GM23338 (cell line): ENCODE results near the gene TMEM271.

ENCODE experiments used
- CREB1 ChIP-seq: fragments of 250-450 bp; sonication (Bioruptor Pico); IDR thresholded peaks from 2 replicates; pipeline ENCODE4 v1.5.0; 2020; ENCODE audit warnings: low read depth, mild to moderate bottlenecking, moderate library complexity
- EZH2 ChIP-seq: fragments of 200-600 bp; sonication (generic); IDR thresholded peaks from one replicate; pipeline ENCODE4 v1.8.0; 2017; ENCODE audit warnings: antibody characterized with exemption, mild to moderate bottlenecking, low read depth; ENCODE audit not compliant: unreplicated experiment
- EZH2phosphoT487 ChIP-seq: fragments of 200-600 bp; sonication (generic); IDR thresholded peaks from one replicate; pipeline ENCODE4 v1.8.1; 2018; ENCODE audit warnings: antibody characterized with exemption; ENCODE audit not compliant: unreplicated experiment
- JUNB ChIP-seq: IDR thresholded peaks from one replicate; pipeline ENCODE4 v1.6.1; 2016; ENCODE audit warnings: antibody characterized with exemption; ENCODE audit not compliant: unreplicated experiment
- NANOG ChIP-seq: IDR thresholded peaks from 2 replicates; pipeline ENCODE4 v1.6.1; 2016; ENCODE audit warnings: antibody characterized with exemption, borderline replicate concordance
- POLR2AphosphoS5 ChIP-seq: IDR thresholded peaks from 2 replicates; pipeline ENCODE4 v1.6.1; 2016; ENCODE audit warnings: antibody characterized with exemption, low read depth
- STAT1 ChIP-seq: IDR thresholded peaks from one replicate; pipeline ENCODE4 v1.6.1; 2016; ENCODE audit warnings: antibody characterized with exemption; ENCODE audit not compliant: unreplicated experiment
- ZNF114 ChIP-seq: fragments of 250-450 bp; sonication (Bioruptor Pico); IDR thresholded peaks from 2 replicates; pipeline ENCODE4 v1.5.0; 2020; ENCODE audit warnings: mild to moderate bottlenecking, moderate library complexity
- ZNF331 ChIP-seq: fragments of 250-450 bp; sonication (Bioruptor Pico); IDR thresholded peaks from 2 replicates; pipeline ENCODE4 v1.5.0; 2020; ENCODE audit warnings: low read depth, mild to moderate bottlenecking, moderate library complexity
- TF ChIP-seq, protein P1 (sequence below), 2 experiments: fragments of 200-600 bp in 1 of 2; sonication (generic) in 1 of 2; conservative IDR thresholded peaks; 2 replicates each; pipeline versions ENCODE4 v1.5.1 to v1.6.1; 2016 to 2017; ENCODE audit warnings: antibody characterized with exemption in 2 of 2, low read depth in 2 of 2, mild to moderate bottlenecking in 2 of 2, moderate library complexity in 1 of 2
- TF ChIP-seq, protein P2 (sequence below): IDR thresholded peaks from one replicate; pipeline ENCODE4 v1.6.1; 2018; ENCODE audit warnings: antibody characterized with exemption; ENCODE audit not compliant: unreplicated experiment
- TF ChIP-seq, protein P3 (sequence below): IDR thresholded peaks from 2 replicates; pipeline ENCODE4 v1.6.1; 2016; ENCODE audit warnings: antibody characterized with exemption
- TF ChIP-seq, protein P4 (sequence below): fragments of 250-450 bp; sonication (Bioruptor Pico); IDR thresholded peaks from 2 replicates; pipeline ENCODE4 v1.5.0; 2020; ENCODE audit warnings: mild to moderate bottlenecking, moderate library complexity

DNA sequence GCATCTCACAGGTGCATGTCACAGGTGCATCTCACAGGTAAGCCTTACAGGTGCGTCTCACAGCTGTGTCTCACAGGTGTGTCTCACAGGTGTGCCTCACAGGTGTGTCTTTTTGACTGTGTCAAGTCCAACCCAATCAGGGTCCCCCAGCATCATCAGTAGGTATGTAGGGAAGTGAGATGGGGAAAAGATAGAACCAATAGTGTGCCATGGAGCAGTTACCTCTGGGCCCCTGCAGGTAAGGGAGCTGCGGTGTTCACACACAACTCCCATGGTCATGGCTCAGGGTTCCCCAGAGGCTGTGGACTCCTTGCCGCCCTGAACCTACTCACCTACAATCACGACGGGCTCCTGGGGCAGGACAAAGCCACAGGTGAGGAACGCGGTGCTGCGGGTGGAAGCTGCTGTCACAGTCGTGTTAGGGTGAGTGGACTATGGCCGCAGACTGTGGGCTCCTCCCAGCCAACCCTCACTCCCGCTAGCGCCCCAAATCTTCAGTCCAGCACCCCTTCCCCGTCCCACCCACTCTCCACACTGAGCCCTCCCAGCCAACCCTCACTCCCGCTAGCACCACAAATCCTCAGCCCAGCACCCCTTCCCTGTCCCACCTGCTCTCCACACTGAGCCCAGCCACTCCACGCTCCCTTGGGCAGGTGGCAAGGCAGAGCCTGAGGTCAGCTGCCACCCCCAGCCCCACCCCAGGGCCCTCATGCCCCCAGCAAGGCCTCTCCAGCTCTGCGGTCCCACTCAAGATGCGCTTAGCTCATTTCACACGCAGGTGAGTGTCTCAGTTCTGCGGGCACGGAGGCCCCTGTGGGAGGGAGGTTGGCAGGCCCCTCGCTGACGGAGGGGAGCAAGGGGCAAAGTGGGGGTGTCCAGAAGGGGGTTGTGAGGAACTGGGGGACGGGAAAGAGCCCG, 47.2 kb upstream of the TMEM271 start:
- TF ChIP-seq, protein P1, sequence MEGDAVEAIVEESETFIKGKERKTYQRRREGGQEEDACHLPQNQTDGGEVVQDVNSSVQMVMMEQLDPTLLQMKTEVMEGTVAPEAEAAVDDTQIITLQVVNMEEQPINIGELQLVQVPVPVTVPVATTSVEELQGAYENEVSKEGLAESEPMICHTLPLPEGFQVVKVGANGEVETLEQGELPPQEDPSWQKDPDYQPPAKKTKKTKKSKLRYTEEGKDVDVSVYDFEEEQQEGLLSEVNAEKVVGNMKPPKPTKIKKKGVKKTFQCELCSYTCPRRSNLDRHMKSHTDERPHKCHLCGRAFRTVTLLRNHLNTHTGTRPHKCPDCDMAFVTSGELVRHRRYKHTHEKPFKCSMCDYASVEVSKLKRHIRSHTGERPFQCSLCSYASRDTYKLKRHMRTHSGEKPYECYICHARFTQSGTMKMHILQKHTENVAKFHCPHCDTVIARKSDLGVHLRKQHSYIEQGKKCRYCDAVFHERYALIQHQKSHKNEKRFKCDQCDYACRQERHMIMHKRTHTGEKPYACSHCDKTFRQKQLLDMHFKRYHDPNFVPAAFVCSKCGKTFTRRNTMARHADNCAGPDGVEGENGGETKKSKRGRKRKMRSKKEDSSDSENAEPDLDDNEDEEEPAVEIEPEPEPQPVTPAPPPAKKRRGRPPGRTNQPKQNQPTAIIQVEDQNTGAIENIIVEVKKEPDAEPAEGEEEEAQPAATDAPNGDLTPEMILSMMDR (conservative IDR thresholded peaks at IDR 0.05; ENCODE audit: low read depth in 2 of 2) = no peak
- no peak for TF ChIP-seq POLR2AphosphoS5
- TF ChIP-seq EZH2phosphoT487 = no peak
- TF ChIP-seq CREB1 (CRISPR knock-in tag) = no peak
- no peak for TF ChIP-seq EZH2
- TF ChIP-seq ZNF114 = no peak
- TF ChIP-seq, protein P2, sequence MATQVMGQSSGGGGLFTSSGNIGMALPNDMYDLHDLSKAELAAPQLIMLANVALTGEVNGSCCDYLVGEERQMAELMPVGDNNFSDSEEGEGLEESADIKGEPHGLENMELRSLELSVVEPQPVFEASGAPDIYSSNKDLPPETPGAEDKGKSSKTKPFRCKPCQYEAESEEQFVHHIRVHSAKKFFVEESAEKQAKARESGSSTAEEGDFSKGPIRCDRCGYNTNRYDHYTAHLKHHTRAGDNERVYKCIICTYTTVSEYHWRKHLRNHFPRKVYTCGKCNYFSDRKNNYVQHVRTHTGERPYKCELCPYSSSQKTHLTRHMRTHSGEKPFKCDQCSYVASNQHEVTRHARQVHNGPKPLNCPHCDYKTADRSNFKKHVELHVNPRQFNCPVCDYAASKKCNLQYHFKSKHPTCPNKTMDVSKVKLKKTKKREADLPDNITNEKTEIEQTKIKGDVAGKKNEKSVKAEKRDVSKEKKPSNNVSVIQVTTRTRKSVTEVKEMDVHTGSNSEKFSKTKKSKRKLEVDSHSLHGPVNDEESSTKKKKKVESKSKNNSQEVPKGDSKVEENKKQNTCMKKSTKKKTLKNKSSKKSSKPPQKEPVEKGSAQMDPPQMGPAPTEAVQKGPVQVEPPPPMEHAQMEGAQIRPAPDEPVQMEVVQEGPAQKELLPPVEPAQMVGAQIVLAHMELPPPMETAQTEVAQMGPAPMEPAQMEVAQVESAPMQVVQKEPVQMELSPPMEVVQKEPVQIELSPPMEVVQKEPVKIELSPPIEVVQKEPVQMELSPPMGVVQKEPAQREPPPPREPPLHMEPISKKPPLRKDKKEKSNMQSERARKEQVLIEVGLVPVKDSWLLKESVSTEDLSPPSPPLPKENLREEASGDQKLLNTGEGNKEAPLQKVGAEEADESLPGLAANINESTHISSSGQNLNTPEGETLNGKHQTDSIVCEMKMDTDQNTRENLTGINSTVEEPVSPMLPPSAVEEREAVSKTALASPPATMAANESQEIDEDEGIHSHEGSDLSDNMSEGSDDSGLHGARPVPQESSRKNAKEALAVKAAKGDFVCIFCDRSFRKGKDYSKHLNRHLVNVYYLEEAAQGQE = no peak
- no peak for TF ChIP-seq JUNB
- TF ChIP-seq, protein P3, sequence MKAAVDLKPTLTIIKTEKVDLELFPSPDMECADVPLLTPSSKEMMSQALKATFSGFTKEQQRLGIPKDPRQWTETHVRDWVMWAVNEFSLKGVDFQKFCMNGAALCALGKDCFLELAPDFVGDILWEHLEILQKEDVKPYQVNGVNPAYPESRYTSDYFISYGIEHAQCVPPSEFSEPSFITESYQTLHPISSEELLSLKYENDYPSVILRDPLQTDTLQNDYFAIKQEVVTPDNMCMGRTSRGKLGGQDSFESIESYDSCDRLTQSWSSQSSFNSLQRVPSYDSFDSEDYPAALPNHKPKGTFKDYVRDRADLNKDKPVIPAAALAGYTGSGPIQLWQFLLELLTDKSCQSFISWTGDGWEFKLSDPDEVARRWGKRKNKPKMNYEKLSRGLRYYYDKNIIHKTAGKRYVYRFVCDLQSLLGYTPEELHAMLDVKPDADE = no peak
- TF ChIP-seq, protein P4, sequence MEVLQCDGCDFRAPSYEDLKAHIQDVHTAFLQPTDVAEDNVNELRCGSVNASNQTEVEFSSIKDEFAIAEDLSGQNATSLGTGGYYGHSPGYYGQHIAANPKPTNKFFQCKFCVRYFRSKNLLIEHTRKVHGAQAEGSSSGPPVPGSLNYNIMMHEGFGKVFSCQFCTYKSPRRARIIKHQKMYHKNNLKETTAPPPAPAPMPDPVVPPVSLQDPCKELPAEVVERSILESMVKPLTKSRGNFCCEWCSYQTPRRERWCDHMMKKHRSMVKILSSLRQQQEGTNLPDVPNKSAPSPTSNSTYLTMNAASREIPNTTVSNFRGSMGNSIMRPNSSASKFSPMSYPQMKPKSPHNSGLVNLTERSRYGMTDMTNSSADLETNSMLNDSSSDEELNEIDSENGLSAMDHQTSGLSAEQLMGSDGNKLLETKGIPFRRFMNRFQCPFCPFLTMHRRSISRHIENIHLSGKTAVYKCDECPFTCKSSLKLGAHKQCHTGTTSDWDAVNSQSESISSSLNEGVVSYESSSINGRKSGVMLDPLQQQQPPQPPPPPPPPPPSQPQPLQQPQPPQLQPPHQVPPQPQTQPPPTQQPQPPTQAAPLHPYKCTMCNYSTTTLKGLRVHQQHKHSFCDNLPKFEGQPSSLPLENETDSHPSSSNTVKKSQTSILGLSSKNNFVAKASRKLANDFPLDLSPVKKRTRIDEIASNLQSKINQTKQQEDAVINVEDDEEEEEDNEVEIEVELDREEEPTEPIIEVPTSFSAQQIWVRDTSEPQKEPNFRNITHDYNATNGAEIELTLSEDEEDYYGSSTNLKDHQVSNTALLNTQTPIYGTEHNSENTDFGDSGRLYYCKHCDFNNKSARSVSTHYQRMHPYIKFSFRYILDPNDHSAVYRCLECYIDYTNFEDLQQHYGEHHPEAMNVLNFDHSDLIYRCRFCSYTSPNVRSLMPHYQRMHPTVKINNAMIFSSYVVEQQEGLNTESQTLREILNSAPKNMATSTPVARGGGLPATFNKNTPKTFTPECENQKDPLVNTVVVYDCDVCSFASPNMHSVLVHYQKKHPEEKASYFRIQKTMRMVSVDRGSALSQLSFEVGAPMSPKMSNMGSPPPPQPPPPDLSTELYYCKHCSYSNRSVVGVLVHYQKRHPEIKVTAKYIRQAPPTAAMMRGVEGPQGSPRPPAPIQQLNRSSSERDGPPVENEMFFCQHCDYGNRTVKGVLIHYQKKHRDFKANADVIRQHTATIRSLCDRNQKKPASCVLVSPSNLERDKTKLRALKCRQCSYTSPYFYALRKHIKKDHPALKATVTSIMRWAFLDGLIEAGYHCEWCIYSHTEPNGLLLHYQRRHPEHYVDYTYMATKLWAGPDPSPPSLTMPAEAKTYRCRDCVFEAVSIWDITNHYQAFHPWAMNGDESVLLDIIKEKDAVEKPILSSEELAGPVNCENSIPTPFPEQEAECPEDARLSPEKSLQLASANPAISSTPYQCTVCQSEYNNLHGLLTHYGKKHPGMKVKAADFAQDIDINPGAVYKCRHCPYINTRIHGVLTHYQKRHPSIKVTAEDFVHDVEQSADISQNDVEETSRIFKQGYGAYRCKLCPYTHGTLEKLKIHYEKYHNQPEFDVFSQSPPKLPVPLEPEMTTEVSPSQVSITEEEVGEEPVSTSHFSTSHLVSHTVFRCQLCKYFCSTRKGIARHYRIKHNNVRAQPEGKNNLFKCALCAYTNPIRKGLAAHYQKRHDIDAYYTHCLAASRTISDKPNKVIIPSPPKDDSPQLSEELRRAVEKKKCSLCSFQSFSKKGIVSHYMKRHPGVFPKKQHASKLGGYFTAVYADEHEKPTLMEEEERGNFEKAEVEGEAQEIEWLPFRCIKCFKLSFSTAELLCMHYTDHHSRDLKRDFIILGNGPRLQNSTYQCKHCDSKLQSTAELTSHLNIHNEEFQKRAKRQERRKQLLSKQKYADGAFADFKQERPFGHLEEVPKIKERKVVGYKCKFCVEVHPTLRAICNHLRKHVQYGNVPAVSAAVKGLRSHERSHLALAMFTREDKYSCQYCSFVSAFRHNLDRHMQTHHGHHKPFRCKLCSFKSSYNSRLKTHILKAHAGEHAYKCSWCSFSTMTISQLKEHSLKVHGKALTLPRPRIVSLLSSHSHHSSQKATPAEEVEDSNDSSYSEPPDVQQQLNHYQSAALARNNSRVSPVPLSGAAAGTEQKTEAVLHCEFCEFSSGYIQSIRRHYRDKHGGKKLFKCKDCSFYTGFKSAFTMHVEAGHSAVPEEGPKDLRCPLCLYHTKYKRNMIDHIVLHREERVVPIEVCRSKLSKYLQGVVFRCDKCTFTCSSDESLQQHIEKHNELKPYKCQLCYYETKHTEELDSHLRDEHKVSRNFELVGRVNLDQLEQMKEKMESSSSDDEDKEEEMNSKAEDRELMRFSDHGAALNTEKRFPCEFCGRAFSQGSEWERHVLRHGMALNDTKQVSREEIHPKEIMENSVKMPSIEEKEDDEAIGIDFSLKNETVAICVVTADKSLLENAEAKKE (CRISPR knock-in tag) = no peak
- TF ChIP-seq ZNF331 (CRISPR knock-in tag) = no peak
- no peak for TF ChIP-seq NANOG
- no peak for TF ChIP-seq STAT1
